Left kidney (tissue), 2 donors: ENCODE data around the gene PCDH9. TPM values are rescaled to one million over a fixed set of nuclear protein-coding genes. Genes with fewer than 3 reads are reported as not detected.
A peak's percentile ranks its signal among the peaks of the same experiment; 100 is the strongest.

Experiments used
- DNase-seq: peaks from one replicate; pipeline ENCODE4 v3.0.0-alpha.2; 2013
- polyA plus RNA-seq: library from polyadenylated mRNA; unstranded; fragments of 120-200 nt; gene quantifications from one replicate; pipeline ENCODE4 v1.2.1, GENCODE V29; 2013; ENCODE audit not compliant: insufficient read length

Gene PCDH9
- polyA plus RNA-seq, 1 donor, result 15.3 TPM

DNA sequence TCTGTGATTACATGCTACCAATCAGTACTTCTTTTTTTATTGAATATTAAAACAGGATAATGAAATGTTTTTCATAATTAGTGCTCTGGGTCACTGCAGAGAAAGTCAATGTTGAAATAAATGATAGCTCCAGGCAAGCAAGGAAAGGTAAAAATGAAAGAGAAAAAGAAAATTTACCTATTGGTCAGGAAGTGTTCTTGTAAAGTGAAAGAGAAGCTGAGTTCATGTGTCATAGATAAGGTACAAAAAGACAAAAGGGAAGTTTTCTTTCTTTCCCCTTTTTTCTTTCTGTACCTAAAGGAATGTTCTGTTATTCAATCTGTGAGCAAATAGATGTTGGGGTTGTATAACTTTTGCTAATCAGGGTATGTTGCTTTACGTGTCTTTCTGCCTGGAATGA lies 197.0 kb downstream of the PCDH9 start:
- no peak for DNase-seq

- DNase-seq, result peak; percentile 20
Measured at GRCh38 chr13:67023130-67023876, 206.8 kb downstream of the PCDH9 start.

DNA sequence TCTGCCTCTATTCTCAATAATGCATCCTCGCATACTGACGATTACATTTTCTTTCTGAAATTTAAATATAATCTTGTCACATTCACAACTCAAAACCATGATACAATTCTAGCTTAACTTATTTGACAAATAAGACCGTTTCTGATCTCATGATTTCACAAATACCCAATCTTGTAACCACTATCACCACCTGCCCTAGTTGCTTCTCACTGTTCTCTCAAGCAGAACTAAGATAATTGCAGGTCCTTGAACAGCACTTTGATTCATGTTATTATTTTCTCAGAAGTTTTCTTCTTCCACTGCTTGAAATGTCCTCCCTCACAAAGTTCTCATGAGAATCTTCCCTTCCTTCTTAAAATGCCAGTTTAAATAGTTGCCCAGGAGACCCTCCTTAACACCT lies 211.4 kb downstream of the PCDH9 start:
- DNase-seq, result no peak

GRCh38 chr13:67017276-67017675 lies 212.9 kb downstream of the PCDH9 start:
- DNase-seq, result no peak

DNA sequence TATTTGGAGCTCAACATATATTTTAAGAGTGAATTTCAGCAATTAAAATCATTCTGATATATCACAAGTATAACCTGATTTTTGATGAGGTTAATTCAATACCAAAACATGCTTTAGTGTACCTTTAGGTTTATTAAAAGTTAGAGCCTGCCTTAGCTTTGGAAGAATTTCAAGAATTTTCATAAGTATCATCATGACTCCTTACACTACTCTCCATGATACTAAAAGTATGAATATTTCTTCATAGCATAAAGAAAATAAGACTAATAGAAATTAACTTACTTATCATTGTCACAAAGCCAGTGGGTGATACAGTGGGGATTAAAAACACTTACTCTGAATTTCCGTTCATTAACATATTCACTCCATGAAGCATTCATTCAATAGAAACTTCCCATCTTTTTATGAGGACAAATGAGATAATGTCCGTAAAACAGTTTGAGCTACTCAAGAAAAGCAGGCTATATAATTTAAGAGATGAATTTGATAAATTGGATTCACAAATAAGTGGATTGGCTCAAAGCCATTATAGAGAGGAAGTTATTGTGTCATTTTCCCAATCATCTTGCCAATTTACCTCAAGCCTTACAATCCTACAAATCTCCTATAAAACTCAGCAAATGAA lies 214.0 kb downstream of the PCDH9 start:
- no peak for DNase-seq

DNA sequence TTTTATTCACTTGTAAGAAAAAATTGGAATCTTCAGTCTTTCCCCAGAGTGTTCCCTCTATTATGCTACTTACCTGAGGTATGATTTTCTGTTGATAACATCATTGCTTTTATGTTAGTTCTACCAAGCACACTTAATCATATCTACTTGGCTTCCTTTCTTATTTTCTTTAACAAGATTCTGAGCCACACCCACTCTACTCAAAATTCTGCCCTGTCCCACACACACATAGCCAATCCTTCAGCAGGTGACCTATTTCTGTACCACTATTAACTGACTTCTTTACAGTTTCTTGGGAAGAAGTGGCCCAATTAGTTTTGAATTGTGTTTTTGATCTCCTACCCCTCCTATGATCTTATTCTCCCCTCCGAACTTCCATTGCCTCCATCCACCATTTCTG lies 215.7 kb downstream of the PCDH9 start:
- no peak for DNase-seq

DNA sequence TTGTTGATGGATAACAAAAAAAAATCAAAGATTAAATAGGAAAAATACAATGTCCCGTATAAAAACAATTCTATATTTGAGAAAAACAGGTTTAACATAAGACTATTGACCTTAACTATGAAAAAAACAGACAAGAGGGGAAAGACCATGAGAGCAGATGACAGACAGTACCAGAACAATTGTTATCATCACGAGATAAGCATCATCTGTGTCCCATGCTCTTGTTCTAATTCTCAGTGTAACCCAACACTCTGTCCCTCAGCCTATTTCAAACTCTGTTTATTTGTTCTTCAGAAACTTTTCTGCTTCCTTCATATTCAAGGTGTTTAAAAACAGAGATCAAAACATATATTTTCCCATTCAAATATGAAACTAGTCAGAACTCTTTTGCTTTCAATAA lies 216.4 kb downstream of the PCDH9 start:
- no peak for DNase-seq

DNA sequence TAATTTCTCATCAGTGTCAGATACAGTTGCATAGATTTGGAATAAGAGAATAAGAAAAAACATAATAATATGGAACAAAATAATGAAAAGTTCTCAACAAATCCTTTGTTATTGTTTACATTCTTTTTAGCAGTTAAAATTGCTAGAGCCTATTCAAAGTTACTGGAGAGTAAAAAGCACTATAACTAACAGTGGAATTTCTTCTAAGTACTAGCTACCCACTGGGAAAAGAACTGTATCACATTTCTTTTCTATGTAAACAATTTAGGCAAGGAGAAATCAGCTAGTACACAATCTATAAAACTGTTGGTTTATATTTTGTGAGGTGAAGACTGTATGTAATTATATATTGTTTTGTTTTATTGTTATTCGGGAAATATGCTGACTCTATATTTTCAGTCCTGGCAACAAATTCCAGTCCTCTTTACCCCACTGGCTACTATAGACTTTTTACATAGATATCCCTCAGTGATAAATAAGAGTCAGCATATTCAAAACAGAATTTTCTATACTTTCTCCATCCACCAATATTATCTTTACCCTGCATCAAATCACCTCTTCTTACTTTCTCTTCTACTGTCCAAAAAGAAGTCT lies 222.0 kb downstream of the PCDH9 start:
- no peak for DNase-seq

DNA sequence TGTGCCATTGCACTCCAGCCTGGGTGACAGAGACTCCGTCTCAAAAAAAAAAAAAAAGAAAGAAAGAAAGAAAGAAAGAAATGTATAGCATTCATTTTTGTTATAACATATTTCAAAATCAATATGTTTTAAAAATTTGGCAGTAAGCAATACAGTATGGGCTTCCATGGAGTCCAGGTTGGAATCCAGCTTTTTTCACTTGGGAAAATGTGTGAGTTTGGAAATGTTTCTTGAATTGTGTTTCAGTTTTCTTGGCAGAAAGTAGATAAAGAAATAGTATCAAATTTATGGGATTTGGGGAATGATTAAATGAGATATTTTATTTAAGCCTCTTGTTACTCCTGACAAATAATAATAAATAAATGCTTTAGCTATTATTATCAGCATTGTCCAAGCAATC lies 225.6 kb downstream of the PCDH9 start:
- DNase-seq, result no peak

DNA sequence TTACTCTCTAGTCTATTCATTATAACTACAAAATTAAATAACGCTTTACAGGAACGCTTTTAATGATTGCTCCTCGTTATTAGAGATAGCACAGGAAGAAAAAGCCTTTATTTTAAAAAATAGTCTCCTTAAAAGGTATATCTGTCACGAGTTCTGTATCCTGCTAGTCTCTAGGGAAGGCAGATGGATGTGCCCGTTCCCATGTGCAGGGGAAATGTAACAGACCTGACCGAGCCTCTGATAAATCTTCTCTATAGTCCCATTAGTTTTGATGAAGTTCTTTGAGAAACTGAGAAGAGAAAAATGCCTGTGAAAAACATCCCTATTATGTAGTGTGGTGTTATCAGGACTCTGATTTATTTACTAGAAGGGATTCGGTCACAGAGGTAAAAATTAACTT lies 226.4 kb downstream of the PCDH9 start:
- DNase-seq, result no peak

GRCh38 chr13:67001363-67001762 lies 228.8 kb downstream of the PCDH9 start:
- no peak for DNase-seq

- DNase-seq, result no peak
Measured at GRCh38 chr13:66996503-66996902, 233.6 kb downstream of the PCDH9 start.

GRCh38 chr13:66995203-66995611 lies 234.9 kb downstream of the PCDH9 start:
- no peak for DNase-seq

GRCh38 chr13:66994517-66995202 lies 235.5 kb downstream of the PCDH9 start:
- no peak for DNase-seq

DNA sequence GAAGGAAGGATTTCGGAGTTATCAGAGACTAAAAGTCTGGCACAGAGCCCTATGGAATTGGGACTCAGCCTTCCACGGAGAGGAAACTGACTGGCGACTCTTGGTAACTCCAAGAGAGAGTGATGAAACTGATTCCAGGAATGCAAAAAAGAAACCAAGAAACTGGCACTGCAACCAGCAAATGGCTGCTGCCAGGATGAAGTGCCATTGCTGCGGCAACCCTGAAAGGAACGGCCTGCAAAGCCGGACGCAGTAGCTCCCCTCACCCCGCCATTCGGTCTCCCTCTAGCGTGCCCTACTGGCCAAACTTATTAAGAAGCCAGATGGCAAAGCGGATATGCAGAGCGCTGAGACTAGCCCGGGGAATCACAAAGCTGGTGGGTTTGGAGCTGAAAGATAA lies 236.0 kb downstream of the PCDH9 start:
- peak; percentile 78 for DNase-seq

GRCh38 chr13:66992719-66993118 lies 237.4 kb downstream of the PCDH9 start:
- DNase-seq, result no peak

- no peak for DNase-seq
Measured at GRCh38 chr13:66992183-66992582, 238.0 kb downstream of the PCDH9 start.

DNA sequence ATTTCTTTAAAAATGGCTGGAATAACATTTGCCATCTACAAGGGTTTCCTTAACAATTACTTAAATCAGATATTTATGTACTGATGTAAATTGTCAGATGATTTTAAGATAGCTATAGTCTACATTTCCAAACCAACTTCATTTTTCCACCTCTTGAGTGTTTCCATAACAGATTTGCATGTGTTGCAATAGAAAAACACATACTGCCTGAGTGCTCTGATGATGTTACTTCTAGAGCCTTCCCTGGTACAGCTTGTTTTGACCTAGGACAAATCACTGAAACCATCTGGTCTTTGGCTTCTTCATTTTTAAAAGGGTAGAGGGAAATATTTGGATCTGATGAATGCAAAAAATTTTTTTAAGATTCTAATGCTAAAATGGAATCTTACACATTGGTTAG lies 245.9 kb downstream of the PCDH9 start:
- no peak for DNase-seq

- DNase-seq, result no peak
Measured at GRCh38 chr13:66981912-66982311, 248.2 kb downstream of the PCDH9 start.

GRCh38 chr13:66977161-66977560 lies 253.0 kb downstream of the PCDH9 start:
- DNase-seq, result no peak

- no peak for DNase-seq
Measured at GRCh38 chr13:66974889-66975288, 255.2 kb downstream of the PCDH9 start.

DNA sequence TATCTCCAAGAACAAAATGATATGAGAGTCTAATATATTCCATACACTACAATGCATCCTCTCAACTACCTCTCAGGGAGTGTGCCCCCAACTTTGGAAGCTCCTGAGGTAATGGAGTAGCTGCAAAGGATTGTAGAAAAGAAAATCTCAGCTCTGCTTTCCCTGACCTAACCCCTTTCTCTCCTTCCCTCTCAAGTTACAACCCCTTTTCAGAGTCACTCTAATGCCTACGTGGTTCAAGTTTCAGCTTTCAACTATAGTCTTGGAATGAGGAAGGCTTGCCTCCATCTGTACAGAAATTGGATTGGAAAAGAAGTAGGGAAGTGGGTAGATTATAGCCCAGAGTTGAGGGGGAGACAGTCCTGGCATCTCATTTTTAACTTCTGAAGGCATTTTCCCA lies 256.0 kb downstream of the PCDH9 start:
- DNase-seq, result no peak

- DNase-seq, result no peak
Measured at GRCh38 chr13:66972659-66973058, 257.5 kb downstream of the PCDH9 start.
